ENCODE measurements around the gene TMC1. TPM values are rescaled to one million over a fixed set of nuclear protein-coding genes. Genes with fewer than 3 reads are reported as not detected.

TMC1 gene
- total and polyA plus RNA-seq, 2 experiments from 2014 or later, result not detected

GRCh38 chr9:72661401-72662135 lies 140.2 kb downstream of the TMC1 start:
- H3K27ac ChIP-seq, result no peak overlapping the region
- TF ChIP-seq CTCF (IDR thresholded peaks at IDR 0.05; ENCODE audit: low read depth, low read length), result no peak
- no peak overlapping the region for H3K4me3 ChIP-seq
- no peaks in the 10 kb centered on the region for H3K36me3 ChIP-seq
- H3K9me3 ChIP-seq (ENCODE audit: low read depth), result no peaks in the 10 kb centered on the region
- peak in 1 of 2 donors; percentile 13 for DNase-seq (ENCODE audit: low read depth in 1 of 2, low spot score in 1 of 2)
- no peaks in the 10 kb centered on the region for H3K27me3 ChIP-seq
- H3K4me1 ChIP-seq (ENCODE audit: low read depth), result no peaks in the 10 kb centered on the region

GRCh38 chr9:72665421-72665820 lies 144.0 kb downstream of the TMC1 start:
- Histone ChIP-seq H3K27ac (no peak overlapping the region), H3K4me3 (no peak overlapping the region), H3K36me3 (no peaks in the 10 kb centered on the region), H3K9me3 (ENCODE audit: low read depth) (no peaks in the 10 kb centered on the region), H3K27me3 (no peaks in the 10 kb centered on the region), H3K4me1 (ENCODE audit: low read depth) (no peaks in the 10 kb centered on the region)
- TF ChIP-seq CTCF (IDR thresholded peaks at IDR 0.05; ENCODE audit: low read depth, low read length), result no peak
- peak in 1 of 2 donors; percentile 1 for DNase-seq (ENCODE audit: low read depth in 1 of 2, low spot score in 1 of 2)

- Histone ChIP-seq H3K36me3 (no peaks in the 10 kb centered on the region), H3K27ac (no peak overlapping the region), H3K4me1 (ENCODE audit: low read depth) (no peaks in the 10 kb centered on the region), H3K27me3 (no peaks in the 10 kb centered on the region), H3K9me3 (ENCODE audit: low read depth) (no peaks in the 10 kb centered on the region), H3K4me3 (no peak overlapping the region)
- no peak for TF ChIP-seq CTCF (IDR thresholded peaks at IDR 0.05; ENCODE audit: low read depth, low read length)
- DNase-seq (ENCODE audit: low read depth in 1 of 2, low spot score in 1 of 2), result no peak
These were observed 145.8 kb downstream of the TMC1 start for GRCh38 chr9:72667181-72667580.

- TF ChIP-seq CTCF (IDR thresholded peaks at IDR 0.05; ENCODE audit: low read depth, low read length), result no peak
- DNase-seq (ENCODE audit: low read depth in 1 of 2, low spot score in 1 of 2), result no peak
- no peaks in the 10 kb centered on the region for H3K36me3 ChIP-seq
- no peak overlapping the region for H3K4me3 ChIP-seq
- H3K27me3 ChIP-seq, result no peaks in the 10 kb centered on the region
- H3K4me1 ChIP-seq (ENCODE audit: low read depth), result no peaks in the 10 kb centered on the region
- H3K9me3 ChIP-seq (ENCODE audit: low read depth), result no peaks in the 10 kb centered on the region
- no peak overlapping the region for H3K27ac ChIP-seq
These were observed 153.6 kb downstream of the TMC1 start for GRCh38 chr9:72674961-72675360.

- no peak overlapping the region for H3K27ac ChIP-seq
- peak in 1 of 2 donors; percentile 8 for DNase-seq (ENCODE audit: low read depth in 1 of 2, low spot score in 1 of 2)
- no peaks in the 10 kb centered on the region for H3K9me3 ChIP-seq (ENCODE audit: low read depth)
- H3K36me3 ChIP-seq, result no peaks in the 10 kb centered on the region
- H3K27me3 ChIP-seq, result no peaks in the 10 kb centered on the region
- H3K4me3 ChIP-seq, result no peak overlapping the region
- TF ChIP-seq CTCF (IDR thresholded peaks at IDR 0.05; ENCODE audit: low read depth, low read length), result no peak
- no peaks in the 10 kb centered on the region for H3K4me1 ChIP-seq (ENCODE audit: low read depth)
These were observed 154.2 kb downstream of the TMC1 start for GRCh38 chr9:72675586-72675985.

All from cardiac muscle cell (in vitro differentiated cells and primary cell).